GM12878 (cell line): ENCODE data around the gene PRKCE. TPM values are rescaled to one million over a fixed set of nuclear protein-coding genes. Genes with fewer than 3 reads are reported as not detected.

ENCODE experiments used
- ASH2L ChIP-seq: fragments of 300-600, 200-600 bp; sonication (generic); IDR thresholded peaks from 2 replicates; pipeline ENCODE4 v1.6.1; 2017; ENCODE audit warnings: low read depth, mild to moderate bottlenecking, borderline replicate concordance
- BACH1 ChIP-seq: fragments of 450-650 bp; IDR thresholded peaks from 2 replicates; pipeline ENCODE4 v1.6.1; 2017; ENCODE audit warnings: mild to moderate bottlenecking, borderline replicate concordance
- BMI1 ChIP-seq: fragments of 450-650 bp; IDR thresholded peaks from 2 replicates; pipeline ENCODE4 v1.6.1; 2016; ENCODE audit warnings: mild to moderate bottlenecking, moderate library complexity, borderline replicate concordance
- CEBPB ChIP-seq, 2 experiments: fragments of 150-350 bp in 1 of 2; IDR thresholded peaks; 2 replicates each; pipeline ENCODE4 v1.6.1; 2012 to 2014; ENCODE audit warnings: low read depth in 2 of 2, low read length in 2 of 2, borderline replicate concordance in 1 of 2, inconsistent platforms in 1 of 2
- CHD4 ChIP-seq: fragments of 200-600 bp; sonication (generic); IDR thresholded peaks from 2 replicates; pipeline ENCODE4 v1.6.1; 2016; ENCODE audit warnings: mild to moderate bottlenecking
- ESRRA ChIP-seq: IDR thresholded peaks from 2 replicates; pipeline ENCODE4 v1.6.1; 2012; ENCODE audit warnings: mild to moderate bottlenecking, low read length, improper control_type of control experiment
- FOXM1 ChIP-seq: IDR thresholded peaks from 2 replicates; pipeline ENCODE4 v1.6.1; 2012; ENCODE audit warnings: low read depth, mild to moderate bottlenecking, inconsistent platforms, low read length, moderate library complexity
- HDGF ChIP-seq: fragments of 450-650 bp; IDR thresholded peaks from 2 replicates; pipeline ENCODE4 v1.6.1; 2016; ENCODE audit warnings: antibody characterized with exemption
- IRF4 ChIP-seq: IDR thresholded peaks from 2 replicates; pipeline ENCODE4 v1.6.1; 2011; ENCODE audit warnings: low read depth, low read length
- IRF5 ChIP-seq: fragments of 450-650 bp; IDR thresholded peaks from 2 replicates; pipeline ENCODE4 v1.6.1; 2017; ENCODE audit warnings: borderline replicate concordance
- JUNB ChIP-seq: IDR thresholded peaks from 2 replicates; pipeline ENCODE4 v1.6.1; 2016; ENCODE audit warnings: antibody characterized with exemption, mild to moderate bottlenecking
- LARP7 ChIP-seq: fragments of 450-650 bp; IDR thresholded peaks from 2 replicates; pipeline ENCODE4 v1.6.1; 2017; ENCODE audit warnings: mild to moderate bottlenecking
- MEF2B ChIP-seq: fragments of 450-650 bp; IDR thresholded peaks from 2 replicates; pipeline ENCODE4 v1.6.1; 2018; ENCODE audit warnings: mild to moderate bottlenecking, moderate library complexity; ENCODE audit not compliant: partially characterized antibody, poor library complexity, severe bottlenecking
- POLR2A ChIP-seq: IDR thresholded peaks from 2 replicates; pipeline ENCODE4 v1.6.1; 2011; ENCODE audit warnings: low read depth, mild to moderate bottlenecking, low read length
- POU2F2 ChIP-seq: IDR thresholded peaks from 3 replicates; pipeline ENCODE4 v1.6.1; 2011; ENCODE audit warnings: low read depth, mild to moderate bottlenecking, low read length, borderline replicate concordance
- RELB ChIP-seq: fragments of 450-650 bp; IDR thresholded peaks from 2 replicates; pipeline ENCODE4 v1.6.1; 2017; ENCODE audit warnings: low read depth, mild to moderate bottlenecking, moderate library complexity
- SMAD1 ChIP-seq: fragments of 450-650 bp; IDR thresholded peaks from 2 replicates; pipeline ENCODE4 v1.6.1; 2018; ENCODE audit warnings: mild to moderate bottlenecking, low read depth; ENCODE audit not compliant: partially characterized antibody
- SMAD5 ChIP-seq: IDR thresholded peaks from 2 replicates; pipeline ENCODE4 v1.6.1; 2016; ENCODE audit warnings: antibody characterized with exemption, low read depth
- SREBF1 ChIP-seq: IDR thresholded peaks from 2 replicates; pipeline ENCODE4 v1.6.1; 2012; ENCODE audit warnings: mild to moderate bottlenecking, low read length
- ZNF217 ChIP-seq: fragments of 450-650 bp; IDR thresholded peaks from 2 replicates; pipeline ENCODE4 v1.6.1; 2017; ENCODE audit warnings: antibody characterized with exemption, mild to moderate bottlenecking
- ZNF384 ChIP-seq: IDR thresholded peaks from 2 replicates; pipeline ENCODE4 v1.6.1; 2012; ENCODE audit warnings: low read depth, mild to moderate bottlenecking, low read length, improper control_type of control experiment, borderline replicate concordance
- polyA plus RNA-seq, 11 experiments: library from polyadenylated mRNA; depleted of rRNA in 4 of 11; unstranded in 6 of 11; stranded (reverse) in 5 of 11; fragments of >200 nt; fragmentation: Nextera tagmentation in 4 of 11; fragmentation: Illumina TruSeq in 1 of 11; extraction: Ambion mirVana in 4 of 11; extraction: Trizol in 1 of 11; gene quantifications; 1 replicate in 1 of 11; 2 replicates in 10 of 11; pipeline versions ENCODE4 v1.2.1 to v1.2.3, GENCODE V29; 2011 to 2016; ENCODE audit warnings: inconsistent platforms in 2 of 11, missing spikeins in 2 of 11, low read depth in 1 of 11
- total RNA-seq, 4 experiments: library from RNA; depleted of rRNA in 3 of 4; stranded (reverse); fragments of >200 nt in 3 of 4; fragmentation: Illumina TruSeq in 1 of 4; extraction: Trizol in 1 of 4; gene quantifications; 2 replicates each; pipeline versions ENCODE4 v1.2.1 to v1.2.3, GENCODE V29; 2013 to 2021
- TF ChIP-seq, protein P1 (sequence below): fragments of 450-650 bp; IDR thresholded peaks from 2 replicates; pipeline ENCODE4 v1.6.1; 2018; ENCODE audit warnings: mild to moderate bottlenecking, low read depth, moderate library complexity; ENCODE audit not compliant: partially characterized antibody
- TF ChIP-seq, protein P2 (sequence below): IDR thresholded peaks from 2 replicates; pipeline ENCODE4 v1.6.1; 2011; ENCODE audit warnings: low read depth, low read length, improper control_type of control experiment, borderline replicate concordance
- TF ChIP-seq, protein P3 (sequence below): fragments of 450-650 bp; IDR thresholded peaks from 2 replicates; pipeline ENCODE4 v1.6.1; 2017; ENCODE audit warnings: mild to moderate bottlenecking

The PRKCE gene
- total and polyA plus RNA-seq, 10 of the 15 experiments (the other 5 are each of a cell fraction or from before 2014, with no cell fraction given), result 2.6 to 28.2 (median 11.3) TPM

DNA sequence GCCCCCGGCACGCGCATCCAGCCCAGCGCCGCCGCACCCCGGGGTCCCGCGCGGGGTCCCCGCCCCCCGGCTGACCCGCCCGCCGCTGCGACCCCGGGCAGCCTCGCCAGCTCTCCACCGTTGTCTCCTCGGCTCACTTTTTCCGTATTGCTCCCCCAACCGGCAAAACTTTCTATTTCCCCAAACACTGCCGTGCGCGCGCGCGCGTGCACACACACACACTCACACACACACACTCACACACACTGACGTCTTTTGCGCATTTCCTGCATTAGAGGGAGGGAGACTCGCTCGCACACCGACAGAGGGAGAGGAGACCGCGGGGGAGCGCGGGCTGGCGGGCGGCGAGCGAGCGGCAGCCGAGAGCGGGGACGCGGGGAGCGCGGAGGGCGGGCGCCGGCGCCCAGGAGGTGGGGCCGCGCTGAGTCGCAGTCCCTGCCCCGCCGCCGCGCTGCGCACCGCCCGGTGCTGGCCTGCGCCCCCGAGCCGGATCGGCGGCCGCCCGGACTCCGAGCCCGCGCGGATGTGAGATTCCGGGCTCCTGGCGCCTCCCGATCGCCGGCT is 542 bp upstream of the PRKCE start (continued):
- TF ChIP-seq IRF5 (no peak; the same call in 1 of the 2 replicates), RELB (peak; percentile 26; the same call in 1 of the 2 replicates), CHD4 (no peak), LARP7 (peak; percentile 90), BACH1 (peak; percentile 86; the same call in 1 of the 2 replicates), ASH2L (0 out of 2 replicates have a peak, but pooled peaks have one; percentile 50), SMAD5 (0 out of 2 replicates have a peak, but pooled peaks have one; percentile 32), IRF4 (peak; percentile 54; the same call in 1 of the 2 replicates), POLR2A (peak; percentile 85), SMAD1 (peak; percentile 38), MEF2B (no peak), SREBF1 (no peak), ZNF217 (peak; percentile 80), FOXM1 (no peak), ZNF384 (peak; percentile 9; the same call in 1 of the 2 replicates), ESRRA (no peak), HDGF (peak; percentile 70; the same call in 1 of the 2 replicates), BMI1 (no peak), POU2F2 (peak; percentile 93), CEBPB (IDR thresholded peaks at IDR 0.05; ENCODE audit: borderline replicate concordance in 1 of 2, low read depth in 2 of 2, low read length in 2 of 2) (no peak), JUNB (no peak)
- TF ChIP-seq, protein P1, sequence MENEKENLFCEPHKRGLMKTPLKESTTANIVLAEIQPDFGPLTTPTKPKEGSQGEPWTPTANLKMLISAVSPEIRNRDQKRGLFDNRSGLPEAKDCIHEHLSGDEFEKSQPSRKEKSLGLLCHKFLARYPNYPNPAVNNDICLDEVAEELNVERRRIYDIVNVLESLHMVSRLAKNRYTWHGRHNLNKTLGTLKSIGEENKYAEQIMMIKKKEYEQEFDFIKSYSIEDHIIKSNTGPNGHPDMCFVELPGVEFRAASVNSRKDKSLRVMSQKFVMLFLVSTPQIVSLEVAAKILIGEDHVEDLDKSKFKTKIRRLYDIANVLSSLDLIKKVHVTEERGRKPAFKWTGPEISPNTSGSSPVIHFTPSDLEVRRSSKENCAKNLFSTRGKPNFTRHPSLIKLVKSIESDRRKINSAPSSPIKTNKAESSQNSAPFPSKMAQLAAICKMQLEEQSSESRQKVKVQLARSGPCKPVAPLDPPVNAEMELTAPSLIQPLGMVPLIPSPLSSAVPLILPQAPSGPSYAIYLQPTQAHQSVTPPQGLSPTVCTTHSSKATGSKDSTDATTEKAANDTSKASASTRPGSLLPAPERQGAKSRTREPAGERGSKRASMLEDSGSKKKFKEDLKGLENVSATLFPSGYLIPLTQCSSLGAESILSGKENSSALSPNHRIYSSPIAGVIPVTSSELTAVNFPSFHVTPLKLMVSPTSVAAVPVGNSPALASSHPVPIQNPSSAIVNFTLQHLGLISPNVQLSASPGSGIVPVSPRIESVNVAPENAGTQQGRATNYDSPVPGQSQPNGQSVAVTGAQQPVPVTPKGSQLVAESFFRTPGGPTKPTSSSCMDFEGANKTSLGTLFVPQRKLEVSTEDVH, result peak; percentile 56
- TF ChIP-seq, protein P2, sequence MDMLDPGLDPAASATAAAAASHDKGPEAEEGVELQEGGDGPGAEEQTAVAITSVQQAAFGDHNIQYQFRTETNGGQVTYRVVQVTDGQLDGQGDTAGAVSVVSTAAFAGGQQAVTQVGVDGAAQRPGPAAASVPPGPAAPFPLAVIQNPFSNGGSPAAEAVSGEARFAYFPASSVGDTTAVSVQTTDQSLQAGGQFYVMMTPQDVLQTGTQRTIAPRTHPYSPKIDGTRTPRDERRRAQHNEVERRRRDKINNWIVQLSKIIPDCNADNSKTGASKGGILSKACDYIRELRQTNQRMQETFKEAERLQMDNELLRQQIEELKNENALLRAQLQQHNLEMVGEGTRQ, result no peak
- TF ChIP-seq, protein P3, sequence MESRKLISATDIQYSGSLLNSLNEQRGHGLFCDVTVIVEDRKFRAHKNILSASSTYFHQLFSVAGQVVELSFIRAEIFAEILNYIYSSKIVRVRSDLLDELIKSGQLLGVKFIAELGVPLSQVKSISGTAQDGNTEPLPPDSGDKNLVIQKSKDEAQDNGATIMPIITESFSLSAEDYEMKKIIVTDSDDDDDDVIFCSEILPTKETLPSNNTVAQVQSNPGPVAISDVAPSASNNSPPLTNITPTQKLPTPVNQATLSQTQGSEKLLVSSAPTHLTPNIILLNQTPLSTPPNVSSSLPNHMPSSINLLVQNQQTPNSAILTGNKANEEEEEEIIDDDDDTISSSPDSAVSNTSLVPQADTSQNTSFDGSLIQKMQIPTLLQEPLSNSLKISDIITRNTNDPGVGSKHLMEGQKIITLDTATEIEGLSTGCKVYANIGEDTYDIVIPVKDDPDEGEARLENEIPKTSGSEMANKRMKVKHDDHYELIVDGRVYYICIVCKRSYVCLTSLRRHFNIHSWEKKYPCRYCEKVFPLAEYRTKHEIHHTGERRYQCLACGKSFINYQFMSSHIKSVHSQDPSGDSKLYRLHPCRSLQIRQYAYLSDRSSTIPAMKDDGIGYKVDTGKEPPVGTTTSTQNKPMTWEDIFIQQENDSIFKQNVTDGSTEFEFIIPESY, result no peak
